ENCODE results near the gene PIGK.
A peak's percentile ranks its signal among the peaks of the same experiment; 100 is the strongest.

The PIGK gene

GRCh38 chr1:77219166-77219887, at the start of gene PIGK:
Gene PIGK (minus strand): TSS chr1:77219430. CDS start chr1:77219402, 28 bp downstream.
- Histone ChIP-seq H3F3A (ENCODE audit: control insufficient read depth, insufficient read depth) (no peaks in the 10 kb centered on the region), H3K9me3 (ENCODE audit: control insufficient read depth, insufficient read depth, low read length) (peaks cover 6% of the 10 kb centered on the region; the same call in 1 of the 2 replicates), H3K36me3 (ENCODE audit: control insufficient read depth, low read length) (peaks cover 11% of the 10 kb centered on the region), H3K79me2 (ENCODE audit: control insufficient read depth, low read length) (peaks cover 49% of the 10 kb centered on the region), H3K4me2 (ENCODE audit: low read length) (peak within 1 kb of the TSS; percentile 76), H3K4me1 (ENCODE audit: control insufficient read depth, low read length) (peaks cover 23% of the 10 kb centered on the region), H4K20me1 (ENCODE audit: control insufficient read depth, insufficient read depth, low read depth, low read length) (no peaks in the 10 kb centered on the region), H3K9me2 (replicated peaks; ENCODE audit: control insufficient read depth, low read length) (no peaks in the 10 kb centered on the region), H3K4me3 (ENCODE audit: low read length) (peak within 1 kb of the TSS; percentile 94), H3K27ac (ENCODE audit: low read depth, low read length) (peak within 1 kb of the TSS; percentile 48; the same call in 1 of the 2 replicates), H3K27me3 (ENCODE audit: control insufficient read depth, low read length) (no peaks in the 10 kb centered on the region)
- TF ChIP-seq EZH2phosphoT487 (IDR thresholded peaks at IDR 0.05; ENCODE audit: borderline replicate concordance, low read length): no peak
- no peak for TF ChIP-seq CTCF (IDR thresholded peaks at IDR 0.05; ENCODE audit: low read depth, low read length, poor library complexity, severe bottlenecking)

DNA sequence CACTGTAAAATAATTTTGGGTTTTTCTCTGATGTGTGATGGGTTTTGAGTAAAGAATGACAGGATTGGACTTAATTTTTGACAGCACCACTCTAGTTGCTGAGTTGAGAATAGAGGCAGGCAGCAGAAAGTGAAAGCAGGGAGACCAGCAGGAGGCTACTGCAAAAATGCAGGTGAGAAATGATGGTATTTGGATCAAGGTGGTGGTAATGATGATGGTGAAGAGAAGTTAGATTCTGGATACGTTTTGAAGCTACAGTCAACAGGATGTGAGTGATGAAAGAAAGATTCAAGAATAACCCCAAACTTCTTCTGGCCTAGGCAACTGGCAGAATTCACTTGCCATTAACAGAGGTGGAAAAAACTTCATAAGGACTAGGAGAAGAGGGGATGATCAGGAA, 47.8 kb upstream of the PIGK start:
- Histone ChIP-seq H3K4me2 (ENCODE audit: low read length) (no peak overlapping the region), H4K20me1 (ENCODE audit: control insufficient read depth, insufficient read depth, low read depth, low read length) (no peaks in the 10 kb centered on the region), H3K9me2 (replicated peaks; ENCODE audit: control insufficient read depth, low read length) (no peaks in the 10 kb centered on the region), H3F3A (ENCODE audit: control insufficient read depth, insufficient read depth) (no peaks in the 10 kb centered on the region), H3K4me1 (ENCODE audit: control insufficient read depth, low read length) (no peaks in the 10 kb centered on the region), H3K9me3 (ENCODE audit: control insufficient read depth, insufficient read depth, low read length) (no peaks in the 10 kb centered on the region), H3K36me3 (ENCODE audit: control insufficient read depth, low read length) (no peaks in the 10 kb centered on the region), H3K27ac (ENCODE audit: low read depth, low read length) (no peak overlapping the region), H3K27me3 (ENCODE audit: control insufficient read depth, low read length) (0 out of 2 replicates have a peak, but pooled peaks cover 7% of the 10 kb centered on the region), H3K79me2 (ENCODE audit: control insufficient read depth, low read length) (no peaks in the 10 kb centered on the region), H3K4me3 (ENCODE audit: low read length) (no peak overlapping the region)
- TF ChIP-seq CTCF (IDR thresholded peaks at IDR 0.05; ENCODE audit: low read depth, low read length, poor library complexity, severe bottlenecking) (no peak), EZH2phosphoT487 (IDR thresholded peaks at IDR 0.05; ENCODE audit: borderline replicate concordance, low read length) (no peak)

- Histone ChIP-seq H3K27me3 (ENCODE audit: control insufficient read depth, low read length) (0 out of 2 replicates have a peak, but pooled peaks cover 7% of the 10 kb centered on the region), H4K20me1 (ENCODE audit: control insufficient read depth, insufficient read depth, low read depth, low read length) (no peaks in the 10 kb centered on the region)
- no peak for TF ChIP-seq CTCF (IDR thresholded peaks at IDR 0.05; ENCODE audit: low read depth, low read length, poor library complexity, severe bottlenecking)
- no peak for TF ChIP-seq EZH2phosphoT487 (IDR thresholded peaks at IDR 0.05; ENCODE audit: borderline replicate concordance, low read length)
Observed at GRCh38 chr1:77265180-77265579, 46.0 kb upstream of the PIGK start.

More at GRCh38 chr1:77265180-77265579, 46.0 kb upstream of the PIGK start:
- Histone ChIP-seq H3K27ac (ENCODE audit: low read depth, low read length) (no peak overlapping the region), H3F3A (ENCODE audit: control insufficient read depth, insufficient read depth) (no peaks in the 10 kb centered on the region), H3K36me3 (ENCODE audit: control insufficient read depth, low read length) (no peaks in the 10 kb centered on the region), H3K4me3 (ENCODE audit: low read length) (no peak overlapping the region), H3K4me2 (ENCODE audit: low read length) (no peak overlapping the region), H3K4me1 (ENCODE audit: control insufficient read depth, low read length) (no peaks in the 10 kb centered on the region), H3K9me2 (replicated peaks; ENCODE audit: control insufficient read depth, low read length) (no peaks in the 10 kb centered on the region), H3K9me3 (ENCODE audit: control insufficient read depth, insufficient read depth, low read length) (no peaks in the 10 kb centered on the region), H3K79me2 (ENCODE audit: control insufficient read depth, low read length) (no peaks in the 10 kb centered on the region)
